ENCODE data around the gene ACP7. TPM values are rescaled to one million over a fixed set of nuclear protein-coding genes. Genes with fewer than 3 reads are reported as not detected.

ACP7 gene
- total RNA-seq, 1 donor = not detected

DNA sequence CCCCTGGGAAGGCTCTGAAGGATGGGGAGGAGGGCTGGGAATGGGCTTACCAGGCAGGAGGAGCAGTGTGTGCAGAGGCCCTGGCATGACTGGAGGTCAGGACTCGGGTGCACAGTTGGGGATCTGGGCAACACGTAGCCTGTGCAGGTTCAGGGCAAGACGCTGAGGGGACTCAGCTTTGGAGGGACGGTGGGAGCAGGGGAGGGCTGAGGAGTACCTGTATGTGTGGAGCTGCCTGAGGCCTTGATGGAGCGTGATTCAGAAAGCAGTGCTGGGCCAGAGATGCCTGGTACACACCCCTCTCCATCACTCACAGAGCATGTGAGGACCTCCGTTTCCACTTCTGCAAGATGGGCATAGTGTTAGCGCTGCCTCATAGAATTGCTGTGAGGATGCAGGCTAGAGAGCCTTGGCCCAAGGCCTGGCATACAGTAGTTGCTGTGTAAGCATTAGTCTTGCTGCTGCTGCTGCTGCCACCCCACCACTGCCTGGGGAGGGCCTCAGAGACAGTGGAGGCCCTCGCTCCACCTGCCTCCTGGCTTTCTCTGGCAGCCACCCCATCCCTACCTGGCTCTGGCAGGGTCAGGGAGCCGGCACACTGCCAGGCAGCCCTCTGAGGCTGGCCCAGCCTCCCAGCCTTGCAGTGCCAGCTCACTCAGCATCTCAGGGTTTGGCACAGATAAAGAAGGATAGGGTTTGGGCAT is 43.8 kb downstream of the ACP7 start:
- no peak for DNase-seq (ENCODE audit: low read depth)
- TF ChIP-seq, protein P1, sequence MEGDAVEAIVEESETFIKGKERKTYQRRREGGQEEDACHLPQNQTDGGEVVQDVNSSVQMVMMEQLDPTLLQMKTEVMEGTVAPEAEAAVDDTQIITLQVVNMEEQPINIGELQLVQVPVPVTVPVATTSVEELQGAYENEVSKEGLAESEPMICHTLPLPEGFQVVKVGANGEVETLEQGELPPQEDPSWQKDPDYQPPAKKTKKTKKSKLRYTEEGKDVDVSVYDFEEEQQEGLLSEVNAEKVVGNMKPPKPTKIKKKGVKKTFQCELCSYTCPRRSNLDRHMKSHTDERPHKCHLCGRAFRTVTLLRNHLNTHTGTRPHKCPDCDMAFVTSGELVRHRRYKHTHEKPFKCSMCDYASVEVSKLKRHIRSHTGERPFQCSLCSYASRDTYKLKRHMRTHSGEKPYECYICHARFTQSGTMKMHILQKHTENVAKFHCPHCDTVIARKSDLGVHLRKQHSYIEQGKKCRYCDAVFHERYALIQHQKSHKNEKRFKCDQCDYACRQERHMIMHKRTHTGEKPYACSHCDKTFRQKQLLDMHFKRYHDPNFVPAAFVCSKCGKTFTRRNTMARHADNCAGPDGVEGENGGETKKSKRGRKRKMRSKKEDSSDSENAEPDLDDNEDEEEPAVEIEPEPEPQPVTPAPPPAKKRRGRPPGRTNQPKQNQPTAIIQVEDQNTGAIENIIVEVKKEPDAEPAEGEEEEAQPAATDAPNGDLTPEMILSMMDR (IDR thresholded peaks at IDR 0.05; ENCODE audit: insufficient read depth, low read depth, low read length) = no peak
- no peak overlapping the region for H3K4me3 ChIP-seq (ENCODE audit: low read depth, low read length)

DNA sequence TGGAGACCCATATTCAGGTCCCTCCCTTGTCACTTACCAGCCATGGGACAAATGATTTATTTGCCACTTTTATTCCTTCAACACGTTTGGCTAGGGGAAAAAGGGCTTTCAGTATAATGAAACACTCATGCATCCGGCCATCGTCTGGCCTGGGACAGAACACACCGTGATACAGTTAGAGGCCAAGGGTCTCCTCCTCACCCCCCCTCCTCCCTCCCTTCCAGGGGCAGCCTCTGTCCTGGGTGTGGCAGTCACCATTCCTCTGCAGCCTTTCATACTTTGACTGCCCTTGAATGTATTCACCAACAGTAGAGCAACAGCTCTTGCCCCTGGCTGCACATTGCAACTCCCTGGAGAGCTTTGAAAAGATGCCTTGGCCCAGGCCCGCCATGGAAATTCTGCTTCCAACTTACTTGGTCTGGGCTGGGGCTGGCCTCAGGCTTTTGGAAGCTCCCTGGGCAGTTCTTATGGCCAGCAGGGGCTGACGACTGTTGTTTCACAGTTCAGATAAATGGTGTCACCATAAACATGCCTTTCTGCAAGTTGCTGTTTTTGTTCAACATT is 44.4 kb downstream of the ACP7 start:
- no peak overlapping the region for H3K4me3 ChIP-seq (ENCODE audit: low read depth, low read length)
- no peak for DNase-seq (ENCODE audit: low read depth)
- TF ChIP-seq, protein P1 (IDR thresholded peaks at IDR 0.05; ENCODE audit: insufficient read depth, low read depth, low read length) = no peak

DNA sequence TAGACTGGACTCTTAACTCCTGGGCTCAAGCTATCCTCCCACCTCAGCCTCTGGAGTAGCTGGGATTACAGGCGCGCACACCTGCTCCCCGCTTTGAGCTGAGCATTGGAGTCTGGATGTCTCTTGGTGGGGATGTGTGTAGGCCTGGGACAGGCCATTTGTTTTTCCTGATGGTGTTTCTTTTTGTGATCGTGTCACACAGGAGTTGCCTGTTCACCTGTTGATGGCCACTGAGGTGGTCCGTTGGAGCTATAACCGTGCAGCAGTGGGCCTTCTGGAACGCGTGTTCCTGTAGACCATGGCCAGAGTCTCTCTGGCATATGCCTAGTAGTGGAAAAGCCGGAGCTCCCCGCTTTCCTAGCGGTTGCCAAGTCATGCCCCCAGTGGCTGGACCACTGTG is 44.9 kb downstream of the ACP7 start:
- DNase-seq (ENCODE audit: low read depth) = no peak
- no peak overlapping the region for H3K4me3 ChIP-seq (ENCODE audit: low read depth, low read length)
- TF ChIP-seq, protein P1 (IDR thresholded peaks at IDR 0.05; ENCODE audit: insufficient read depth, low read depth, low read length) = no peak

DNA sequence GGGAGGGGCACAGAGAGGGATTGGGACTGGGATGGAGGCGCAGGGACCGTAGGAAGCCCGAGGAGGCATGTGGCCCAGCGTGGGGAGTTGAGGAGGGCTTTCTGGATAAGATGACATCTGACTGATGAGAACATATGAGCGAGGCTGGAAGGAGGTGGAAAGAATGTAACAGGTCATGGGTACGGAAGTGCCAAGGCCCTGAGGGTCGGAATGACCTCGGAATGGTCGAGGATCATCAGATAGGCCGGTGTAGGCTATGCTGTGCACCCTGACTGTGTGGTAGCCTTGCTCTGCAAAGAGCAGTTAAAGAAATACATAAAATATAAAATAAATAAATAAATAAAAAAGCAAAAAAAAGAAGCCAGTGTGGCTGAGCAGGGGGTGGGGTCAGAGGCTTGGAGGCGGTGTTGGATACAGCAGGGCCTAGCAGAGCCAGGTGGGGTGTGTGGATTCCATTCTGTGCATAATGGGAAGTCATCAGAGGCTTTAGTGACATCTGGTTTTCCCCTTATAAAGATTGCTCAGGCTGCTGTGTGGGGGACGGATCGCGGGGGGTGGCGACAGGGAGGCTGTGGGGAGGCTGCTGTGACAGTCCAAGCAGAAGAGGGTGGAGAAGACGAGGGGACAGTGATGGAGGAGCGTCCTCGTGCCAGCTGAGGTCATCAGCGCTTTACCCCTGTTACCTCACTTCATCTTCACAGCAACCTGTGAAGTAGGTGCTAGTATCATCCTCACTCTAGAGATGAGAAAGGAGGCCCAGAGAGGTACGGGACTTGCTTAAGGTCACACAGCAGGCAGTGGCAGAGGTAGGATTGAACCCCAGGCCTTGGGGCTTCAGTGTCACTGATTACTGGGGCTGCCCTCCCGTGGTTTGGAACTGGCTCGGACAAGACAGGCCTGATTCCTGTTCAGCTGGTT is 46.4 kb downstream of the ACP7 start:
- TF ChIP-seq, protein P1 (IDR thresholded peaks at IDR 0.05; ENCODE audit: insufficient read depth, low read depth, low read length) = no peak
- DNase-seq (ENCODE audit: low read depth) = no peak

DNA sequence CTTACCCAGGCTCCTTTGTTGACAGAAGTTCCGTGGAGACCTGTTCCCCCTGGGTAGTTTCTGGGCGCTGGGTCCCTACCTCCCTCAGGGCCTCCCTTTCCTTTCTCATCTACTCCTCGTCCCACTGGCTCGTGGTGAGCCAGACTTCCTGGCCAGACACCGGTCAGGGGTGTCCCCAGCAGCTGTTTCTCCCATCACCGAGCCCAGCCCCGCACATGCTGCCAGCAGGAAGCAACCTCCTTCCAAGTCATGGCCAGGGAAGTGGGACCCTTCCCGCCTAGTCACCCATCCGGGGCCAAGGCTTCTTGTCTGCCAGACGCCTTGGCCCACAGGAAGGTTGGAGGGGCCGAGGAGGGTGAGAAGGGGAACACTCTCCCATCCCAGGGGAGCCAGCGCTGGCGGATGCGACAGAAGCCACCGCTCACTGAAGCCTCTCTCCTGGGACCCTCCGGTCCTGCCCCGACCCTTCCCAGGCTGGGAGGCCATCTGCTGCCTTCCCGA is 47.1 kb downstream of the ACP7 start:
- H3K4me3 ChIP-seq (ENCODE audit: low read depth, low read length) = no peak overlapping the region
- DNase-seq (ENCODE audit: low read depth) = no peak
- TF ChIP-seq, protein P1 (IDR thresholded peaks at IDR 0.05; ENCODE audit: insufficient read depth, low read depth, low read length) = no peak

More for the DNA sequence above, 46.4 kb downstream of the ACP7 start:
- H3K4me3 ChIP-seq (ENCODE audit: low read depth, low read length) = no peak overlapping the region

DNA sequence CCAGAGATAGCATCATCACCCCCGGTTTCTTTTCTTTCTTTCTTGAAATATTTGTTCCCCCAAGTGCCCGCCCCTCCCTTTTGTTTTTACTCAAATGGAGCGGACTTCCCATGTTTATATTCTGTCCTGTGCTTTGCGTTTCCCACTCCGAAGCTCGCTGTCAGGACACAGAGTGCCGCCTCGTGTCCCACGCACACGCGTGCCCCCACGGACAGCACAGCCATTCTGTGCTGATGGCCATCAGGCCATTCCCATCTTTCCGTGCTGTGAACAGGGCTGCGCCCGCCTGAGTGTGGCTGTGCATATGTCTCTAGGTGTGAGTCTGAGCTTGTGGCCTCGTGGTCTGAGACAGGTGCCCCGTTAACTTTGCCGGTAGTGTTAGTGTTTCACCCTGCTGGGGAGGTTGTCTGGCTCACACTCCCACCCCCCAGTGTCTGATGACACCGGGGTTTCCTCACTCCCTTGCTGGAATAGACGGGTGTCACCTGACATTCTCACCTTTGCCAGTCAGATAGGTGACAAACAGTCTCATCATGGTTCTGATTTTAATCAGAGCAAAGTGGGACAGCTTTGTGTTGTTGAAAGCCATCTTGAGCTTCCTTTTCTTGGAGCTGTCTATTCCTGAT is 48.3 kb downstream of the ACP7 start:
- DNase-seq (ENCODE audit: low read depth) = no peak
- TF ChIP-seq, protein P1 (IDR thresholded peaks at IDR 0.05; ENCODE audit: insufficient read depth, low read depth, low read length) = no peak
- no peak overlapping the region for H3K4me3 ChIP-seq (ENCODE audit: low read depth, low read length)

All from fibroblast of villous mesenchyme (primary cell).